ENCODE measurements around the gene TTL. TPM values are rescaled to one million over a fixed set of nuclear protein-coding genes. Genes with fewer than 3 reads are reported as not detected.

The TTL gene
- total and polyA plus RNA-seq, 2 of the 13 experiments (the other 11 are each of a cell fraction or from before 2014, with no cell fraction given): 19.0 to 59.8 TPM

DNA sequence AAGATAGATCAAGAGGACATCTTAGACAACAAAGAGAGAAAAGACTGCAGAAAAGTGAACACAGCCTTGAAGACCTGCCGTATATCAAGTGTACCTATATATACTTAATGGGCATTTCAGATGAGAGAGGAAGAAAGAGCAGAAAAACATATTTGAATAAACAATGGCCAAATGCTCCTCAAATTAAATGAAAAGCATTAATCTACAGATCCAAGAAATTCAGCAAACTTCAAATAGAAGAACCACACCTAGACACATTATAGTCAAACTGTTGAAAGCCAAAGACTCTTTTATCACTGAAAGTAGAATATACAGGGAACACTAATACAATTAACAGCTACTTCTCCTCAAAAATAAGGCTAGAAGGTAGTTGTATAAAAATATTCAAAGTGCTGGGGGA is 18.7 kb upstream of the TTL start:
- H3K27ac ChIP-seq (ENCODE audit: extremely low read length, insufficient read depth, low read length): no peak overlapping the region
- H2AFZ ChIP-seq (ENCODE audit: low read length): no peak overlapping the region
- no peaks in the 10 kb centered on the region for H3K36me3 ChIP-seq (replicated peaks in 1 of 2; ENCODE audit: control insufficient read depth in 1 of 2, insufficient read depth in 2 of 2, low read length in 2 of 2)
- no peak overlapping the region for H3K4me2 ChIP-seq (ENCODE audit: low read depth, low read length)
- ATAC-seq: no peak
- H3K79me2 ChIP-seq (ENCODE audit: insufficient read depth, low read length): no peaks in the 10 kb centered on the region
- H3K27me3 ChIP-seq (ENCODE audit: control insufficient read depth in 1 of 2, insufficient read depth in 2 of 2, low read length in 2 of 2): peaks cover 0 to 7% of the 10 kb centered on the region in 2 experiments; a peak in 1 of 5 replicates
- CTCF ChIA-PET (ENCODE audit: low intra/inter-chr PET ratio, low total read pairs): no interaction called here
- H4K20me1 ChIP-seq (ENCODE audit: insufficient read depth, low read length): no peaks in the 10 kb centered on the region
- no peak overlapping the region for H3K9ac ChIP-seq (ENCODE audit: insufficient read depth, low read depth, low read length)
- no peaks in the 10 kb centered on the region for H3K4me1 ChIP-seq (ENCODE audit: insufficient read depth, low read length)
- no peak for DNase-seq (ENCODE audit: low spot score)
- 54% methylated on average over 1 of the region's 1 CpG for WGBS (ENCODE audit: low lambda C conversion rate)
- no peak overlapping the region for H3K4me3 ChIP-seq (replicated peaks in 1 of 3; ENCODE audit: insufficient read depth in 1 of 3, low read depth in 2 of 3, low read length in 3 of 3)
- no peak for FAIRE-seq
- POLR2A ChIA-PET: no interaction called here
- intact Hi-C loops (cut with micrococcal nuclease; ENCODE audit: unreplicated experiment): no loop called here
- in situ Hi-C loops (cut with HindIII; ENCODE audit: extremely low pct_ligation_motif_present, low pct_unique_long_range_greater_than_20kb): no loop called here
- H3K9me3 ChIP-seq (ENCODE audit: low read length): no peaks in the 10 kb centered on the region
- no TSS peak for BruUV-seq (replicated peaks)
- TF ChIP-seq ZNF709 (CRISPR knock-in tag; IDR thresholded peaks at IDR 0.05) (no peak), MAFF (IDR thresholded peaks at IDR 0.05; ENCODE audit: low read depth, low read length) (no peak), ZSCAN12 (CRISPR knock-in tag; IDR thresholded peaks at IDR 0.05) (no peak), NONO (IDR thresholded peaks at IDR 0.05) (no peak), NONO (CRISPR knock-in tag; conservative IDR thresholded peaks at IDR 0.05) (no peak), TBL1XR1 (IDR thresholded peaks at IDR 0.05; ENCODE audit: borderline replicate concordance, low read length, partially characterized antibody) (no peak), PLRG1 (conservative IDR thresholded peaks at IDR 0.05) (no peak), CBX2 (IDR thresholded peaks at IDR 0.05; ENCODE audit: low read depth, low read length) (no peak), CBX2 (CRISPR knock-in tag; IDR thresholded peaks at IDR 0.05; ENCODE audit: low read depth) (no peak), HCFC1 (IDR thresholded peaks at IDR 0.05; ENCODE audit: low read depth, low read length) (no peak), ZNF160 (CRISPR knock-in tag; IDR thresholded peaks at IDR 0.05) (no peak)
- TF ChIP-seq, protein P1, sequence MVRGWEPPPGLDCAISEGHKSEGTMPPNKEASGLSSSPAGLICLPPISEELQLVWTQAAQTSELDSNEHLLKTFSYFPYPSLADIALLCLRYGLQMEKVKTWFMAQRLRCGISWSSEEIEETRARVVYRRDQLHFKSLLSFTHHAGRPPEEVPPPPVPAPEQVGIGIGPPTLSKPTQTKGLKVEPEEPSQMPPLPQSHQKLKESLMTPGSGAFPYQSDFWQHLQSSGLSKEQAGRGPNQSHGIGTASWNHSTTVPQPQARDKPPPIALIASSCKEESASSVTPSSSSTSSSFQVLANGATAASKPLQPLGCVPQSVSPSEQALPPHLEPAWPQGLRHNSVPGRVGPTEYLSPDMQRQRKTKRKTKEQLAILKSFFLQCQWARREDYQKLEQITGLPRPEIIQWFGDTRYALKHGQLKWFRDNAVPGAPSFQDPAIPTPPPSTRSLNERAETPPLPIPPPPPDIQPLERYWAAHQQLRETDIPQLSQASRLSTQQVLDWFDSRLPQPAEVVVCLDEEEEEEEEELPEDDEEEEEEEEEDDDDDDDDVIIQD (CRISPR knock-in tag; IDR thresholded peaks at IDR 0.05; ENCODE audit: low read depth): no peak
- TF ChIP-seq, protein P2, sequence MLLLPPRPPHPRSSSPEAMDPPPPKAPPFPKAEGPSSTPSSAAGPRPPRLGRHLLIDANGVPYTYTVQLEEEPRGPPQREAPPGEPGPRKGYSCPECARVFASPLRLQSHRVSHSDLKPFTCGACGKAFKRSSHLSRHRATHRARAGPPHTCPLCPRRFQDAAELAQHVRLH (CRISPR knock-in tag; IDR thresholded peaks at IDR 0.05; ENCODE audit: borderline replicate concordance, low read depth): no peak
- TF ChIP-seq, protein P3, sequence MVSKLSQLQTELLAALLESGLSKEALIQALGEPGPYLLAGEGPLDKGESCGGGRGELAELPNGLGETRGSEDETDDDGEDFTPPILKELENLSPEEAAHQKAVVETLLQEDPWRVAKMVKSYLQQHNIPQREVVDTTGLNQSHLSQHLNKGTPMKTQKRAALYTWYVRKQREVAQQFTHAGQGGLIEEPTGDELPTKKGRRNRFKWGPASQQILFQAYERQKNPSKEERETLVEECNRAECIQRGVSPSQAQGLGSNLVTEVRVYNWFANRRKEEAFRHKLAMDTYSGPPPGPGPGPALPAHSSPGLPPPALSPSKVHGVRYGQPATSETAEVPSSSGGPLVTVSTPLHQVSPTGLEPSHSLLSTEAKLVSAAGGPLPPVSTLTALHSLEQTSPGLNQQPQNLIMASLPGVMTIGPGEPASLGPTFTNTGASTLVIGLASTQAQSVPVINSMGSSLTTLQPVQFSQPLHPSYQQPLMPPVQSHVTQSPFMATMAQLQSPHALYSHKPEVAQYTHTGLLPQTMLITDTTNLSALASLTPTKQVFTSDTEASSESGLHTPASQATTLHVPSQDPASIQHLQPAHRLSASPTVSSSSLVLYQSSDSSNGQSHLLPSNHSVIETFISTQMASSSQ (IDR thresholded peaks at IDR 0.05; ENCODE audit: low read depth): no peak
- TF ChIP-seq, protein P3 (CRISPR knock-in tag; IDR thresholded peaks at IDR 0.05; ENCODE audit: borderline replicate concordance): no peak
- TF ChIP-seq, protein P4, sequence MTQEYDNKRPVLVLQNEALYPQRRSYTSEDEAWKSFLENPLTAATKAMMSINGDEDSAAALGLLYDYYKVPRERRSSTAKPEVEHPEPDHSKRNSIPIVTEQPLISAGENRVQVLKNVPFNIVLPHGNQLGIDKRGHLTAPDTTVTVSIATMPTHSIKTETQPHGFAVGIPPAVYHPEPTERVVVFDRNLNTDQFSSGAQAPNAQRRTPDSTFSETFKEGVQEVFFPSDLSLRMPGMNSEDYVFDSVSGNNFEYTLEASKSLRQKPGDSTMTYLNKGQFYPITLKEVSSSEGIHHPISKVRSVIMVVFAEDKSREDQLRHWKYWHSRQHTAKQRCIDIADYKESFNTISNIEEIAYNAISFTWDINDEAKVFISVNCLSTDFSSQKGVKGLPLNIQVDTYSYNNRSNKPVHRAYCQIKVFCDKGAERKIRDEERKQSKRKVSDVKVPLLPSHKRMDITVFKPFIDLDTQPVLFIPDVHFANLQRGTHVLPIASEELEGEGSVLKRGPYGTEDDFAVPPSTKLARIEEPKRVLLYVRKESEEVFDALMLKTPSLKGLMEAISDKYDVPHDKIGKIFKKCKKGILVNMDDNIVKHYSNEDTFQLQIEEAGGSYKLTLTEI (CRISPR knock-in tag; conservative IDR thresholded peaks at IDR 0.05): no peak
